Left renal cortex interstitium (tissue), 4 donors: ENCODE results near the gene DNAH17. TPM values are rescaled to one million over a fixed set of nuclear protein-coding genes. Genes with fewer than 3 reads are reported as not detected.

Experiments used
- DNase-seq, 4 donors: peaks; one replicate each; pipeline ENCODE4 v3.0.0-alpha.2; 2013; ENCODE audit warnings: low read depth in 4 of 4, low spot score in 2 of 4, missing footprints in 1 of 4
- polyA plus RNA-seq, 4 donors: library from polyadenylated mRNA; unstranded; fragments of 120-200 nt; gene quantifications; one replicate each; pipeline ENCODE4 v1.2.1, GENCODE V29; 2013; ENCODE audit not compliant: insufficient read length in 4 of 4

Gene DNAH17
- polyA plus RNA-seq, 4 donors, result 1.3 to 4.3 (median 2.8) TPM

- no peak for DNase-seq
Measured at GRCh38 chr17:78547035-78547434, 30.2 kb downstream of the DNAH17 start.

- no peak for DNase-seq
Measured at GRCh38 chr17:78546476-78546875, 30.7 kb downstream of the DNAH17 start.

GRCh38 chr17:78544881-78545755 lies 32.1 kb downstream of the DNAH17 start:
- no peak for DNase-seq

- no peak for DNase-seq
Measured at GRCh38 chr17:78541488-78542206, 35.5 kb downstream of the DNAH17 start.

GRCh38 chr17:78539781-78540180 lies 37.4 kb downstream of the DNAH17 start:
- DNase-seq, result no peak

GRCh38 chr17:78538033-78538776 lies 39.0 kb downstream of the DNAH17 start:
- no peak for DNase-seq

GRCh38 chr17:78537217-78537860 lies 39.9 kb downstream of the DNAH17 start:
- no peak for DNase-seq

GRCh38 chr17:78535273-78536197 lies 41.7 kb downstream of the DNAH17 start:
- DNase-seq, result no peak

GRCh38 chr17:78534492-78535272 lies 42.5 kb downstream of the DNAH17 start:
- DNase-seq, result no peak

- no peak for DNase-seq
Measured at GRCh38 chr17:78532922-78533640, 44.1 kb downstream of the DNAH17 start.

GRCh38 chr17:78532311-78532710 lies 44.9 kb downstream of the DNAH17 start:
- DNase-seq, result no peak

GRCh38 chr17:78530675-78531074 lies 46.5 kb downstream of the DNAH17 start:
- no peak for DNase-seq

GRCh38 chr17:78529871-78530670 lies 47.1 kb downstream of the DNAH17 start:
- no peak for DNase-seq

GRCh38 chr17:78529251-78529650 lies 47.9 kb downstream of the DNAH17 start:
- no peak for DNase-seq

- DNase-seq, result no peak
Measured at GRCh38 chr17:78528541-78528940, 48.7 kb downstream of the DNAH17 start.

GRCh38 chr17:78527345-78527744 lies 49.9 kb downstream of the DNAH17 start:
- DNase-seq, result no peak
